HG03060 (cell line): ENCODE results near the gene KCND3.
"Not testable (repeated sequence)": the region's sequence is repeated elsewhere in the genome, so short reads cannot be mapped to it uniquely, and the experiment has no call there.

ENCODE experiments used
- ATAC-seq: cut with Tn5 transposase; IDR thresholded peaks from one replicate; pipeline ENCODE4 v1.9.1; 2021; ENCODE audit warnings: low read depth, moderate number of reproducible peaks; ENCODE audit not compliant: unreplicated experiment

The KCND3 gene

DNA sequence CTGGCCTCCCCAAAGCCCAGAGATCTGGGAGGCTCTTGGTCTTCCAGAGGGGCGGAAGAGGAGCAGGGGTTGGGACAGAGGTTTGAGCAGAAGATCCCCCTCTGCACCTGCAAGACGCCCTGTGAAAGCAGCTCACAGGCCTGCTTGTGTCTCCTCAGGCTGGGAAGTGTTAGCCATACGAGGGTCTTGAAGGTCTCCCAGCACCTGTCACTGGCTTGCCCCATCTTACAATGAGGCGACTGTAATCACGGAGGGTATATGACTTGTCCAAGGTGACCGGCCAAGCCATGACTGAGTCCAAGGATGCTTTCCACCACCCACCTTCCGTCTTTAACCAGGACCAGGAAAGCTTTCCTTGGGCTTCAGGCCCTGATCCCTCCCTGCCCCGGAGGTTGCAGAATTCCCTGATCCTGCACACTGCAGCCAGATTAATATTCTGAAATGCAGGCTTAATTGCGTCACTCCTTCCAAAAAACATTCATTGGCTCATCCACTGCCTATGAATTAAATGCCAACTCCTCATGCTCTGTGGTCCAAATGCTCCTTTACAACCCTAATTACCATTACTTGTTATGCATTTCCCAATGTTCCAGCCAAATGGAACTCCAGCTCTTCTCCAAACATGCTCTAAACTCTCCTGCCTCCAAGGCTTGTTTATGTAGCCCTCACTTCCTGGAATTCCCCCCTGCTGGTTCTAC is 169.8 kb downstream of the KCND3 start:
- no peak for ATAC-seq

- no peak for ATAC-seq
These were observed 170.9 kb downstream of the KCND3 start for GRCh38 chr1:111818546-111818945.

GRCh38 chr1:111818081-111818480 is 171.4 kb downstream of the KCND3 start:
- no peak for ATAC-seq

DNA sequence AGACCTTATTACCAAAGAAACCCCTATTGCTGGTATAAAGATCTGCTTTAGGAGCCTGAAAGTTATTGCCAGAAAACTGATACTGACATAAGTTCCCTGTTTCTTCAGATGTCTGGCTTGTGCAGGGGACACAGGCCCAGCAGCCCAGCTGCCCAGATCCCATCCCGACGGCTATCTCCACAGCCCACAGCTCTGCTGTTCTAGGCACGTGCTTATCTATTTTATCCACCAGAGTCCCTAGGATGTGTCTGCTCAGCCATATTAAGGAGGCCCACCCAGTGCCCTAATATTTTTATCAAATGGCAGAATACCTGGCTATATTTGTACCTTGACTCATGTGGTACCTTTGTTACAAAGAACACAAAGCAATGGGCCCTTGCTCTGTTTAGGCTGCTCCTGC is 174.8 kb downstream of the KCND3 start:
- no peak for ATAC-seq

DNA sequence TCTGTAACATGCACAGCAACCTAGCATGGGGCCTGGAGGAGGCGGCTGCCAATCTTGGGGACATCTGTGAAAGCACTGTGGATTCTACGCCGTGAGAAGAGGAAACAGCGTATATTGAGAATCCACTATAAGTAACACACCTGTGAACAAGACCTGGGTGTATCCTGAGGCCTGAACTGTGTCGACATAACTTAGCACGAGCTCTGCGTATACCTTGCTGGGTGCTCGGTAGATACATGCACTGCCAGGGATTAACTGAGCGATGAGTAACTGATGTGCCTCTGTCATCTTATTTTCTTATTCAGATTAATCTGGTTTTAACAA is 175.2 kb downstream of the KCND3 start:
- no peak for ATAC-seq

GRCh38 chr1:111813440-111814304 is 175.8 kb downstream of the KCND3 start:
- no peak for ATAC-seq

DNA sequence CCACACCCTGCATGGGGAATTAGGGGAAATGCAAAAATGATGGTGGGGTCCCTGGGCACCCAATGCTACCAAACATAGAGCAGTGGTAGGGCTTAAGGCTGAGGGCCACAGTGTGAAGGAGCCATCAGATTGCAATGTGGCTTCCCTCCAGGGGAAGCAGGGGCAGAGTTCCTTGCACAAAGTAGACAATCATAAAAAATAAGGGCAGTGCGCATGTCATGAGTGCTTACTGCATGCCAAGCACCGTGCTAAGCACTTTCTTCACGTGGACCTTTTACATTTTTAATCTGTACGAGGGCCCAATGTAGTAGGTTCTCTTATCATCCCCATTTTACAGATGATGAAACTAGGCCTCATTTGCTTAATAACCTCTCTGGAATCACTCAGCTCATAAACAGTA is 177.2 kb downstream of the KCND3 start:
- ATAC-seq = no peak

- no peak for ATAC-seq
These were observed 177.6 kb downstream of the KCND3 start for GRCh38 chr1:111811891-111812290.

DNA sequence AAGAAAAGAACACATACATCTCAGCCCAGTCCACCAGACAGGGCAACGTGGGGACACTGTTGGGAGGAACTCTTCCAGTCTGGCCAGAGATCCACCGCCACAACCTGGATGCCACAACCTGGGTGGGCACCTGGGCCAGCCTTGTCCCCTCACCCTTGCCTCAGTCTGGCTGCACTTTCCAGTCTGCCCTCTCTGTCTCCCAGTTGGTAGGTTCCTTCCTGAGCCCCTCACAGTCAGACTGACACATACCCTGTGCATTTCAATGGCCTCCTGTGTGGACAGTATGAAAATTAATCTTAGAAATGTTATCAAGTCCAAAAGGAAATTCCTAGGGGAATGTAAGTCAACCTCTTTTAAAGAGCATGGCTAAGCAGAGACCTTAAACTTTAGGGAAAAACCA is 184.2 kb downstream of the KCND3 start:
- ATAC-seq = no peak

- no peak for ATAC-seq
These were observed 184.7 kb downstream of the KCND3 start for GRCh38 chr1:111804776-111805175.

- no peak for ATAC-seq
These were observed 185.5 kb downstream of the KCND3 start for GRCh38 chr1:111803951-111804350.

GRCh38 chr1:111802984-111803383 is 186.5 kb downstream of the KCND3 start:
- ATAC-seq = no peak

GRCh38 chr1:111802110-111802509 is 187.4 kb downstream of the KCND3 start:
- ATAC-seq = no peak

- ATAC-seq = no peak
These were observed 188.2 kb downstream of the KCND3 start for GRCh38 chr1:111801071-111801850.

- ATAC-seq = not testable (repeated sequence)
These were observed 189.7 kb downstream of the KCND3 start for GRCh38 chr1:111799722-111800121.

GRCh38 chr1:111798580-111798979 is 190.9 kb downstream of the KCND3 start:
- no peak for ATAC-seq

- ATAC-seq = no peak
These were observed 194.1 kb downstream of the KCND3 start for GRCh38 chr1:111795401-111795800.

GRCh38 chr1:111793923-111794322 is 195.5 kb downstream of the KCND3 start:
- ATAC-seq = no peak

GRCh38 chr1:111792249-111792648 is 197.2 kb downstream of the KCND3 start:
- ATAC-seq = no peak

DNA sequence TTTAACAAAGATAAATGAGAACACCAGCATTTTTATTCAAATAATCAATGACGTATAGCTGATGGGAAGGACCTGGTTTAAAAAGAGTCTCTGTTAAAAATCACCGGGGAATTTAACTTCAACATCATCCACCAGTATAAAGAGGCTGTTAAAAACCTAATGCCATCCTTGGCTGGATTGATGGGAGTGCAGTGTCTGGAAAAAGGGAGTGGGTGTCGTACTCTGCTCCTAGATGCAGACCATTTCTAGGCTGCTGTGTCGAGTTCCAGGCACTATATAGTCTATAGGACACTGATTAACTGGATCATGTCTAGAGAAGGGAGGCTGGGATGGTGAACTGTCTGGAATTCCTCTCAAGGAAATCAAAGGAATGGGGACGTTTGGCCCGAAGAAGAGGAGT is 197.7 kb downstream of the KCND3 start:
- no peak for ATAC-seq

GRCh38 chr1:111789666-111790316 is 199.7 kb downstream of the KCND3 start:
- ATAC-seq = no peak
